Measurements from ENCODE around the gene SLC6A17.
A peak's percentile ranks its signal among the peaks of the same experiment; 100 is the strongest.

The SLC6A17 gene

GRCh38 chr1:110150330-110151174, at the start of gene SLC6A17:
Gene SLC6A17 (plus strand): TSS chr1:110150494. CDS start chr1:110166930, 16,436 bp downstream.
- no peak for DNase-seq

GRCh38 chr1:110102081-110102480, 48.2 kb upstream of the SLC6A17 start:
- no peak for DNase-seq

- peak; percentile 32 for DNase-seq
Measured at GRCh38 chr1:110106013-110106941, 44.0 kb upstream of the SLC6A17 start.

- DNase-seq: no peak
Measured at GRCh38 chr1:110107867-110108469, 42.3 kb upstream of the SLC6A17 start.

GRCh38 chr1:110111081-110111480, 39.2 kb upstream of the SLC6A17 start:
- DNase-seq: no peak

- no peak for DNase-seq
Measured at GRCh38 chr1:110112143-110112542, 38.2 kb upstream of the SLC6A17 start, which contains the start of gene UBL4B. Gene UBL4B (plus strand): TSS chr1:110112443. CDS start chr1:110112535, 92 bp downstream.

- DNase-seq: no peak
Measured at GRCh38 chr1:110112656-110113055, 37.6 kb upstream of the SLC6A17 start.

GRCh38 chr1:110113551-110113950, 36.7 kb upstream of the SLC6A17 start:
- DNase-seq: no peak

GRCh38 chr1:110114173-110114572, 36.1 kb upstream of the SLC6A17 start:
- no peak for DNase-seq

- no peak for DNase-seq
Measured at GRCh38 chr1:110114784-110115183, 35.5 kb upstream of the SLC6A17 start.

- DNase-seq: no peak
Measured at GRCh38 chr1:110118636-110119396, 31.5 kb upstream of the SLC6A17 start.

GRCh38 chr1:110119843-110120242, 30.5 kb upstream of the SLC6A17 start:
- no peak for DNase-seq

GRCh38 chr1:110120960-110121561, 29.2 kb upstream of the SLC6A17 start:
- DNase-seq: no peak

- no peak for DNase-seq
Measured at GRCh38 chr1:110123224-110123623, 27.1 kb upstream of the SLC6A17 start.

GRCh38 chr1:110125810-110126209, 24.5 kb upstream of the SLC6A17 start:
- no peak for DNase-seq

GRCh38 chr1:110130113-110130591, 20.1 kb upstream of the SLC6A17 start:
- no peak for DNase-seq

GRCh38 chr1:110130989-110131388, 19.3 kb upstream of the SLC6A17 start:
- no peak for DNase-seq

- no peak for DNase-seq
Measured at GRCh38 chr1:110132682-110133081, 17.6 kb upstream of the SLC6A17 start.

GRCh38 chr1:110133436-110133835, 16.9 kb upstream of the SLC6A17 start:
- no peak for DNase-seq

GRCh38 chr1:110134050-110134595, 16.2 kb upstream of the SLC6A17 start:
- DNase-seq: no peak

GRCh38 chr1:110135246-110135645, 15.0 kb upstream of the SLC6A17 start:
- DNase-seq: no peak

Measured in NK-92 treated with Interleukin-12 subunit alpha and Interleukin-12 subunit beta, amount 100 ng/mL, for 24 hours (cell line).